WTC11 (cell line): ENCODE results near the gene STK40.

ENCODE experiments used
- CREB1 ChIP-seq: sonication (generic); formaldehyde crosslinking; IDR thresholded peaks from 2 replicates; pipeline ENCODE4 v1.8.0; 2023; ENCODE audit warnings: mild to moderate bottlenecking, missing genetic modification reagents
- ESRRA ChIP-seq: sonication (generic); formaldehyde crosslinking; IDR thresholded peaks from 2 replicates; pipeline ENCODE4 v1.8.1; 2022; ENCODE audit warnings: mild to moderate bottlenecking, missing genetic modification reagents, borderline replicate concordance
- TF ChIP-seq, protein P1 (sequence below): fragments of 200-600 bp; IDR thresholded peaks from 2 replicates; pipeline ENCODE4 v1.8.0; 2022; ENCODE audit warnings: antibody characterized with exemption
- TF ChIP-seq, protein P2 (sequence below): sonication (generic); formaldehyde crosslinking; IDR thresholded peaks from 2 replicates; pipeline ENCODE4 v1.8.1; 2023; ENCODE audit warnings: mild to moderate bottlenecking, missing genetic modification reagents

DNA sequence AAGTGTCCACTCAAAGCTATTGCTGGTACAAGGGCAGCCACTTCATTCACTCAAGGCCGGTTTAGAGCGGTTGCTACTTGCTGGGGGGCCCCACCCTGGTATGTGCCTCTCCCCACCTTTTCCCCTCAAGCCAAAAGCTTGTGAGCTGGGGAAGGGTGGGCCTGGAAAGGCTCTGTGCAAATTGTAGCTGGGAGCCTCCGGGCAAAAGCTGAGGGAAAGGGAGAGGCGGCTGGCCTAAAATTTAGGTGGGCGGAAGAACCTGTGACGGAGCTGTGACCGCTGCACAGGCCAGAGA lies 79.9 kb downstream of the STK40 start:
- TF ChIP-seq ESRRA (CRISPR knock-in tag) (no peak), CREB1 (no peak)
- TF ChIP-seq, protein P1, sequence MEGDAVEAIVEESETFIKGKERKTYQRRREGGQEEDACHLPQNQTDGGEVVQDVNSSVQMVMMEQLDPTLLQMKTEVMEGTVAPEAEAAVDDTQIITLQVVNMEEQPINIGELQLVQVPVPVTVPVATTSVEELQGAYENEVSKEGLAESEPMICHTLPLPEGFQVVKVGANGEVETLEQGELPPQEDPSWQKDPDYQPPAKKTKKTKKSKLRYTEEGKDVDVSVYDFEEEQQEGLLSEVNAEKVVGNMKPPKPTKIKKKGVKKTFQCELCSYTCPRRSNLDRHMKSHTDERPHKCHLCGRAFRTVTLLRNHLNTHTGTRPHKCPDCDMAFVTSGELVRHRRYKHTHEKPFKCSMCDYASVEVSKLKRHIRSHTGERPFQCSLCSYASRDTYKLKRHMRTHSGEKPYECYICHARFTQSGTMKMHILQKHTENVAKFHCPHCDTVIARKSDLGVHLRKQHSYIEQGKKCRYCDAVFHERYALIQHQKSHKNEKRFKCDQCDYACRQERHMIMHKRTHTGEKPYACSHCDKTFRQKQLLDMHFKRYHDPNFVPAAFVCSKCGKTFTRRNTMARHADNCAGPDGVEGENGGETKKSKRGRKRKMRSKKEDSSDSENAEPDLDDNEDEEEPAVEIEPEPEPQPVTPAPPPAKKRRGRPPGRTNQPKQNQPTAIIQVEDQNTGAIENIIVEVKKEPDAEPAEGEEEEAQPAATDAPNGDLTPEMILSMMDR, result no peak
- TF ChIP-seq, protein P2, sequence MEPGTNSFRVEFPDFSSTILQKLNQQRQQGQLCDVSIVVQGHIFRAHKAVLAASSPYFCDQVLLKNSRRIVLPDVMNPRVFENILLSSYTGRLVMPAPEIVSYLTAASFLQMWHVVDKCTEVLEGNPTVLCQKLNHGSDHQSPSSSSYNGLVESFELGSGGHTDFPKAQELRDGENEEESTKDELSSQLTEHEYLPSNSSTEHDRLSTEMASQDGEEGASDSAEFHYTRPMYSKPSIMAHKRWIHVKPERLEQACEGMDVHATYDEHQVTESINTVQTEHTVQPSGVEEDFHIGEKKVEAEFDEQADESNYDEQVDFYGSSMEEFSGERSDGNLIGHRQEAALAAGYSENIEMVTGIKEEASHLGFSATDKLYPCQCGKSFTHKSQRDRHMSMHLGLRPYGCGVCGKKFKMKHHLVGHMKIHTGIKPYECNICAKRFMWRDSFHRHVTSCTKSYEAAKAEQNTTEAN (CRISPR knock-in tag), result no peak
